CD1c-positive myeloid dendritic cell (primary cell): ENCODE measurements around the gene NEB.
"Not testable (repeated sequence)": the region's sequence is repeated elsewhere in the genome, so short reads cannot be mapped to it uniquely, and the experiment has no call there.

Experiments
- DNase-seq: peaks from one replicate; pipeline ENCODE4 v3.0.0-alpha.2; 2016; ENCODE audit errors: extremely low spot score

NEB gene

GRCh38 chr2:151758744-151759143, 24.5 kb upstream of the NEB start:
- DNase-seq, result no peak

- no peak for DNase-seq
These were observed 23.6 kb upstream of the NEB start for GRCh38 chr2:151757861-151758260.

GRCh38 chr2:151756820-151757219, 22.5 kb upstream of the NEB start:
- DNase-seq, result no peak

- DNase-seq, result no peak
These were observed 20.1 kb upstream of the NEB start for GRCh38 chr2:151754253-151754897.

GRCh38 chr2:151753540-151753939, 19.3 kb upstream of the NEB start:
- no peak for DNase-seq

- not testable (repeated sequence) for DNase-seq
These were observed 11.0 kb upstream of the NEB start for GRCh38 chr2:151745261-151745660.

- peak; percentile 67 for DNase-seq
These were observed 3.9 kb downstream of the NEB start for GRCh38 chr2:151730262-151730975.

GRCh38 chr2:151729837-151730236, 4.4 kb downstream of the NEB start:
- DNase-seq, result peak; percentile 52

- DNase-seq, result no peak
These were observed 4.9 kb downstream of the NEB start for GRCh38 chr2:151729415-151729811.

- no peak for DNase-seq
These were observed 5.4 kb downstream of the NEB start for GRCh38 chr2:151728804-151729414.

GRCh38 chr2:151727593-151728552, 6.4 kb downstream of the NEB start:
- no peak for DNase-seq

- no peak for DNase-seq
These were observed 13.1 kb downstream of the NEB start for GRCh38 chr2:151721161-151721560.

- no peak for DNase-seq
These were observed 13.8 kb downstream of the NEB start for GRCh38 chr2:151720521-151720920.

GRCh38 chr2:151718796-151719195, 15.5 kb downstream of the NEB start:
- no peak for DNase-seq

GRCh38 chr2:151718247-151718646, 16.0 kb downstream of the NEB start:
- DNase-seq, result no peak

GRCh38 chr2:151716721-151717120, 17.6 kb downstream of the NEB start:
- no peak for DNase-seq

GRCh38 chr2:151713291-151713903, 20.9 kb downstream of the NEB start:
- DNase-seq, result no peak

- DNase-seq, result no peak
These were observed 23.3 kb downstream of the NEB start for GRCh38 chr2:151711025-151711424.

- no peak for DNase-seq
These were observed 25.5 kb downstream of the NEB start for GRCh38 chr2:151708788-151709187.

- no peak for DNase-seq
These were observed 26.4 kb downstream of the NEB start for GRCh38 chr2:151707857-151708256.

- not testable (repeated sequence) for DNase-seq
These were observed 29.8 kb downstream of the NEB start for GRCh38 chr2:151704480-151704961.
